GM12874 (cell line): ENCODE measurements around the gene TBX10.

Experiments used
- CTCF ChIP-seq: IDR thresholded peaks from 2 replicates; pipeline ENCODE4 v1.5.1; 2011; ENCODE audit warnings: low read depth, mild to moderate bottlenecking, control low read depth, low read length, moderate library complexity; ENCODE audit not compliant: insufficient read depth

TBX10 gene

GRCh38 chr11:67657300-67657699 lies 17.7 kb upstream of the TBX10 start:
- no peak for TF ChIP-seq CTCF

GRCh38 chr11:67656278-67656922 lies 16.8 kb upstream of the TBX10 start:
- no peak for TF ChIP-seq CTCF

- TF ChIP-seq CTCF: no peak
These were observed 14.7 kb upstream of the TBX10 start for GRCh38 chr11:67654225-67654624.

- no peak for TF ChIP-seq CTCF
These were observed 13.6 kb upstream of the TBX10 start for GRCh38 chr11:67652965-67653845.

- TF ChIP-seq CTCF: no peak
These were observed 12.6 kb upstream of the TBX10 start for GRCh38 chr11:67651976-67652781.

DNA sequence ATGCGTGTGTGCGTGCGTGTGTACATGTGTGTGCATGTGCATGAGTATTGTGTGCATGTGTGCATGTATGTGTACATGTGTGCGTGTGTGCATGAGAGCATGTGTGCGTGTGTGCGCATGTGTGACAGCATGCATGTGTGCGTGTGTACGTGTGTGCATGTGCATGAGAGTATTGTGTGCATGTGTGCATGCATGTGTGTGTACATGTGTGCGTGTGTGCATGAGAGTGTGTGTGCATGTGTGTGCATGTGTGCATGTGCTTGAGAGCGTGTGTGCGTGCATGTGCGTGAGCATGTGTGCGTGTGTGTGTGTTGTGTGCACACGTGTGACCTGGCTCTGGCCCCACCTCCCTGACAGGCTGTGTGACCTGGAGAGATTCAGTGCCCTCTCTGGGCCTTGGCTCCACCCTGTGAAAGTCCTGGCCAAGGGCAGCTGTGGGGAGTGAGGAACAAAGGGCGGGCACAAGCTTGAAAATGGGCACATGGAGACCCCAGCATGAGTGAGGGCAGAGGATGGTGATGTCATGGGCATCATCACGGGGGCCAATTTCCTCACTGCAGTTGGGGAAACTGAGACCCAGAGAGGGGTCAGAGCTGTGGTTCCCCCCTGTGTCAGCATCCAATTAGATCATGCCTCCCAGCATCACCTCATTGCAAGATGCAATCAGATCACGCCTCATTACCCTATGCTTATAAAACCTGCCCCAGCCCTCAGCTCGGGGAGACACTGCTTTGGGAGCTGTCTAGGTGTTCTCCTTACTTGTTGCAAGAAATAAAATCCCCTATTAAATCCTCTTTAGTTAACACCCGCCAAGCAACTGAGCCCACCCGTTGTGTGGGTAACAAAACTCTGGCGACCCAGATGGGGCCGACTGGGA lies 10.3 kb upstream of the TBX10 start:
- no peak for TF ChIP-seq CTCF
